ENCODE measurements around the gene BID.

- TF ChIP-seq TAF1 (IDR thresholded peaks at IDR 0.05; ENCODE audit: borderline replicate concordance, insufficient read depth, low read length) (no peak), SIN3A (IDR thresholded peaks at IDR 0.05; ENCODE audit: borderline replicate concordance, insufficient read depth, low read length) (no peak), REST (IDR thresholded peaks at IDR 0.05; ENCODE audit: insufficient read depth in 1 of 2, low read depth in 2 of 2, low read length in 2 of 2) (no peak), POLR2AphosphoS5 (IDR thresholded peaks at IDR 0.05; ENCODE audit: low read depth, low read length) (no peak), FOXP2 (optimal IDR thresholded peaks at IDR 0.05; ENCODE audit: borderline replicate concordance, extremely low read depth, extremely low read length, insufficient read depth) (no peak)
Measured at GRCh38 chr22:17792854-17793434, 18.7 kb upstream of the BID start.
